ENCODE measurements around the gene SAMD1.

DNA sequence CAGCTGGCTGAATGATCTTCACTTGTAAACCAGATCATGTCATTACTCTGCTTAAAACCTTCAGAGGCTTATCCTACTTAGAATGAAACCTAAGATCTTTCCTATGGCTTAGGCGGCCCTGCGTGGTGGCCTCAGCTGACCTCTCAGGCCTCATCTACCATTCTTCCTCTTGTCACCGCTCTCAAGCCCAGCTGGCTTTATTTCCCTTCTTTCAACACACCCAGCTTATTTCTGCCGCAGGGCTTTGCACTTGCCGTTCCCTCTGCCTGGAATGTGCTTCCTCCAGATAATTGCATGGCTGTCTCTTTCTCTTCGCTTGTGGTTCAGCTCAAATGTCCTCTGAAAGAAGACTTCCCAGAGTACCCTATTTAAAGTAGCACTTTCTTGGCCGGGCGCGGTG is 49.4 kb upstream of the SAMD1 start:
- no peak for TF ChIP-seq POLR2AphosphoS5 (IDR thresholded peaks at IDR 0.05; ENCODE audit: low read depth)
- TF ChIP-seq, protein P1, sequence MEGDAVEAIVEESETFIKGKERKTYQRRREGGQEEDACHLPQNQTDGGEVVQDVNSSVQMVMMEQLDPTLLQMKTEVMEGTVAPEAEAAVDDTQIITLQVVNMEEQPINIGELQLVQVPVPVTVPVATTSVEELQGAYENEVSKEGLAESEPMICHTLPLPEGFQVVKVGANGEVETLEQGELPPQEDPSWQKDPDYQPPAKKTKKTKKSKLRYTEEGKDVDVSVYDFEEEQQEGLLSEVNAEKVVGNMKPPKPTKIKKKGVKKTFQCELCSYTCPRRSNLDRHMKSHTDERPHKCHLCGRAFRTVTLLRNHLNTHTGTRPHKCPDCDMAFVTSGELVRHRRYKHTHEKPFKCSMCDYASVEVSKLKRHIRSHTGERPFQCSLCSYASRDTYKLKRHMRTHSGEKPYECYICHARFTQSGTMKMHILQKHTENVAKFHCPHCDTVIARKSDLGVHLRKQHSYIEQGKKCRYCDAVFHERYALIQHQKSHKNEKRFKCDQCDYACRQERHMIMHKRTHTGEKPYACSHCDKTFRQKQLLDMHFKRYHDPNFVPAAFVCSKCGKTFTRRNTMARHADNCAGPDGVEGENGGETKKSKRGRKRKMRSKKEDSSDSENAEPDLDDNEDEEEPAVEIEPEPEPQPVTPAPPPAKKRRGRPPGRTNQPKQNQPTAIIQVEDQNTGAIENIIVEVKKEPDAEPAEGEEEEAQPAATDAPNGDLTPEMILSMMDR (conservative IDR thresholded peaks at IDR 0.05; ENCODE audit: low read depth in 2 of 2) = no peak
- no peak for TF ChIP-seq EZH2 (IDR thresholded peaks at IDR 0.05; ENCODE audit: low read depth, unreplicated experiment)
- TF ChIP-seq, protein P2, sequence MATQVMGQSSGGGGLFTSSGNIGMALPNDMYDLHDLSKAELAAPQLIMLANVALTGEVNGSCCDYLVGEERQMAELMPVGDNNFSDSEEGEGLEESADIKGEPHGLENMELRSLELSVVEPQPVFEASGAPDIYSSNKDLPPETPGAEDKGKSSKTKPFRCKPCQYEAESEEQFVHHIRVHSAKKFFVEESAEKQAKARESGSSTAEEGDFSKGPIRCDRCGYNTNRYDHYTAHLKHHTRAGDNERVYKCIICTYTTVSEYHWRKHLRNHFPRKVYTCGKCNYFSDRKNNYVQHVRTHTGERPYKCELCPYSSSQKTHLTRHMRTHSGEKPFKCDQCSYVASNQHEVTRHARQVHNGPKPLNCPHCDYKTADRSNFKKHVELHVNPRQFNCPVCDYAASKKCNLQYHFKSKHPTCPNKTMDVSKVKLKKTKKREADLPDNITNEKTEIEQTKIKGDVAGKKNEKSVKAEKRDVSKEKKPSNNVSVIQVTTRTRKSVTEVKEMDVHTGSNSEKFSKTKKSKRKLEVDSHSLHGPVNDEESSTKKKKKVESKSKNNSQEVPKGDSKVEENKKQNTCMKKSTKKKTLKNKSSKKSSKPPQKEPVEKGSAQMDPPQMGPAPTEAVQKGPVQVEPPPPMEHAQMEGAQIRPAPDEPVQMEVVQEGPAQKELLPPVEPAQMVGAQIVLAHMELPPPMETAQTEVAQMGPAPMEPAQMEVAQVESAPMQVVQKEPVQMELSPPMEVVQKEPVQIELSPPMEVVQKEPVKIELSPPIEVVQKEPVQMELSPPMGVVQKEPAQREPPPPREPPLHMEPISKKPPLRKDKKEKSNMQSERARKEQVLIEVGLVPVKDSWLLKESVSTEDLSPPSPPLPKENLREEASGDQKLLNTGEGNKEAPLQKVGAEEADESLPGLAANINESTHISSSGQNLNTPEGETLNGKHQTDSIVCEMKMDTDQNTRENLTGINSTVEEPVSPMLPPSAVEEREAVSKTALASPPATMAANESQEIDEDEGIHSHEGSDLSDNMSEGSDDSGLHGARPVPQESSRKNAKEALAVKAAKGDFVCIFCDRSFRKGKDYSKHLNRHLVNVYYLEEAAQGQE (IDR thresholded peaks at IDR 0.05; ENCODE audit: unreplicated experiment) = no peak
- TF ChIP-seq, protein P3, sequence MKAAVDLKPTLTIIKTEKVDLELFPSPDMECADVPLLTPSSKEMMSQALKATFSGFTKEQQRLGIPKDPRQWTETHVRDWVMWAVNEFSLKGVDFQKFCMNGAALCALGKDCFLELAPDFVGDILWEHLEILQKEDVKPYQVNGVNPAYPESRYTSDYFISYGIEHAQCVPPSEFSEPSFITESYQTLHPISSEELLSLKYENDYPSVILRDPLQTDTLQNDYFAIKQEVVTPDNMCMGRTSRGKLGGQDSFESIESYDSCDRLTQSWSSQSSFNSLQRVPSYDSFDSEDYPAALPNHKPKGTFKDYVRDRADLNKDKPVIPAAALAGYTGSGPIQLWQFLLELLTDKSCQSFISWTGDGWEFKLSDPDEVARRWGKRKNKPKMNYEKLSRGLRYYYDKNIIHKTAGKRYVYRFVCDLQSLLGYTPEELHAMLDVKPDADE (IDR thresholded peaks at IDR 0.05) = no peak
- TF ChIP-seq EZH2phosphoT487 (IDR thresholded peaks at IDR 0.05; ENCODE audit: unreplicated experiment) = no peak
- TF ChIP-seq, protein P4, sequence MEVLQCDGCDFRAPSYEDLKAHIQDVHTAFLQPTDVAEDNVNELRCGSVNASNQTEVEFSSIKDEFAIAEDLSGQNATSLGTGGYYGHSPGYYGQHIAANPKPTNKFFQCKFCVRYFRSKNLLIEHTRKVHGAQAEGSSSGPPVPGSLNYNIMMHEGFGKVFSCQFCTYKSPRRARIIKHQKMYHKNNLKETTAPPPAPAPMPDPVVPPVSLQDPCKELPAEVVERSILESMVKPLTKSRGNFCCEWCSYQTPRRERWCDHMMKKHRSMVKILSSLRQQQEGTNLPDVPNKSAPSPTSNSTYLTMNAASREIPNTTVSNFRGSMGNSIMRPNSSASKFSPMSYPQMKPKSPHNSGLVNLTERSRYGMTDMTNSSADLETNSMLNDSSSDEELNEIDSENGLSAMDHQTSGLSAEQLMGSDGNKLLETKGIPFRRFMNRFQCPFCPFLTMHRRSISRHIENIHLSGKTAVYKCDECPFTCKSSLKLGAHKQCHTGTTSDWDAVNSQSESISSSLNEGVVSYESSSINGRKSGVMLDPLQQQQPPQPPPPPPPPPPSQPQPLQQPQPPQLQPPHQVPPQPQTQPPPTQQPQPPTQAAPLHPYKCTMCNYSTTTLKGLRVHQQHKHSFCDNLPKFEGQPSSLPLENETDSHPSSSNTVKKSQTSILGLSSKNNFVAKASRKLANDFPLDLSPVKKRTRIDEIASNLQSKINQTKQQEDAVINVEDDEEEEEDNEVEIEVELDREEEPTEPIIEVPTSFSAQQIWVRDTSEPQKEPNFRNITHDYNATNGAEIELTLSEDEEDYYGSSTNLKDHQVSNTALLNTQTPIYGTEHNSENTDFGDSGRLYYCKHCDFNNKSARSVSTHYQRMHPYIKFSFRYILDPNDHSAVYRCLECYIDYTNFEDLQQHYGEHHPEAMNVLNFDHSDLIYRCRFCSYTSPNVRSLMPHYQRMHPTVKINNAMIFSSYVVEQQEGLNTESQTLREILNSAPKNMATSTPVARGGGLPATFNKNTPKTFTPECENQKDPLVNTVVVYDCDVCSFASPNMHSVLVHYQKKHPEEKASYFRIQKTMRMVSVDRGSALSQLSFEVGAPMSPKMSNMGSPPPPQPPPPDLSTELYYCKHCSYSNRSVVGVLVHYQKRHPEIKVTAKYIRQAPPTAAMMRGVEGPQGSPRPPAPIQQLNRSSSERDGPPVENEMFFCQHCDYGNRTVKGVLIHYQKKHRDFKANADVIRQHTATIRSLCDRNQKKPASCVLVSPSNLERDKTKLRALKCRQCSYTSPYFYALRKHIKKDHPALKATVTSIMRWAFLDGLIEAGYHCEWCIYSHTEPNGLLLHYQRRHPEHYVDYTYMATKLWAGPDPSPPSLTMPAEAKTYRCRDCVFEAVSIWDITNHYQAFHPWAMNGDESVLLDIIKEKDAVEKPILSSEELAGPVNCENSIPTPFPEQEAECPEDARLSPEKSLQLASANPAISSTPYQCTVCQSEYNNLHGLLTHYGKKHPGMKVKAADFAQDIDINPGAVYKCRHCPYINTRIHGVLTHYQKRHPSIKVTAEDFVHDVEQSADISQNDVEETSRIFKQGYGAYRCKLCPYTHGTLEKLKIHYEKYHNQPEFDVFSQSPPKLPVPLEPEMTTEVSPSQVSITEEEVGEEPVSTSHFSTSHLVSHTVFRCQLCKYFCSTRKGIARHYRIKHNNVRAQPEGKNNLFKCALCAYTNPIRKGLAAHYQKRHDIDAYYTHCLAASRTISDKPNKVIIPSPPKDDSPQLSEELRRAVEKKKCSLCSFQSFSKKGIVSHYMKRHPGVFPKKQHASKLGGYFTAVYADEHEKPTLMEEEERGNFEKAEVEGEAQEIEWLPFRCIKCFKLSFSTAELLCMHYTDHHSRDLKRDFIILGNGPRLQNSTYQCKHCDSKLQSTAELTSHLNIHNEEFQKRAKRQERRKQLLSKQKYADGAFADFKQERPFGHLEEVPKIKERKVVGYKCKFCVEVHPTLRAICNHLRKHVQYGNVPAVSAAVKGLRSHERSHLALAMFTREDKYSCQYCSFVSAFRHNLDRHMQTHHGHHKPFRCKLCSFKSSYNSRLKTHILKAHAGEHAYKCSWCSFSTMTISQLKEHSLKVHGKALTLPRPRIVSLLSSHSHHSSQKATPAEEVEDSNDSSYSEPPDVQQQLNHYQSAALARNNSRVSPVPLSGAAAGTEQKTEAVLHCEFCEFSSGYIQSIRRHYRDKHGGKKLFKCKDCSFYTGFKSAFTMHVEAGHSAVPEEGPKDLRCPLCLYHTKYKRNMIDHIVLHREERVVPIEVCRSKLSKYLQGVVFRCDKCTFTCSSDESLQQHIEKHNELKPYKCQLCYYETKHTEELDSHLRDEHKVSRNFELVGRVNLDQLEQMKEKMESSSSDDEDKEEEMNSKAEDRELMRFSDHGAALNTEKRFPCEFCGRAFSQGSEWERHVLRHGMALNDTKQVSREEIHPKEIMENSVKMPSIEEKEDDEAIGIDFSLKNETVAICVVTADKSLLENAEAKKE (CRISPR knock-in tag; IDR thresholded peaks at IDR 0.05) = no peak
- no peak for TF ChIP-seq CREB1 (CRISPR knock-in tag; IDR thresholded peaks at IDR 0.05; ENCODE audit: low read depth)
- no peak for TF ChIP-seq ZNF114 (CRISPR knock-in tag; IDR thresholded peaks at IDR 0.05)
- TF ChIP-seq NANOG (IDR thresholded peaks at IDR 0.05; ENCODE audit: borderline replicate concordance) = no peak
